DMS153 treated with DMSO at 0.1 percent for 48 hours (cell line): ENCODE measurements around the gene CFAP47.
"Not testable (repeated sequence)": the region's sequence is repeated elsewhere in the genome, so short reads cannot be mapped to it uniquely, and the experiment has no call there.

Experiments used
- DNase-seq: peaks from one replicate; lab custom pipeline; 2025; ENCODE audit not compliant: unreplicated experiment; lab: John Stamatoyannopoulos, UW

The CFAP47 gene

DNA sequence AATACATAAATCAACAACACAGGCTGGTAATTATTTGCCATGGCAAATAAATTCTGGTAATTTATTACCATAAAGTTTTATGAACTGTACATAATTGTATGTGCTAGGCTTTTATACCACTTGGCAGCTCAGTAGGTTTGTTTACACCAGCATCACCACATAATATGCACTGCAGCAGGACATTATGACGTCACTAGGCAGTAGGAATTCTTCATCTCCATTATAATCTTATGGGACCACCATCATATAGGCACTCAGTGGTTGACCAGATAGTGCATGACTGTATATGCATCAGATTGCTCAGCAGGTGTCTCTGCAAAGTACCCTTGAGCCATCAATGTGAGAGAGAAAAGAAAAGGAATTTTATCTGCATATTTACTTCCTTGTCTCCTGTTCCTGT, 295.4 kb downstream of the CFAP47 start:
- DNase-seq, result peak; percentile 7

DNA sequence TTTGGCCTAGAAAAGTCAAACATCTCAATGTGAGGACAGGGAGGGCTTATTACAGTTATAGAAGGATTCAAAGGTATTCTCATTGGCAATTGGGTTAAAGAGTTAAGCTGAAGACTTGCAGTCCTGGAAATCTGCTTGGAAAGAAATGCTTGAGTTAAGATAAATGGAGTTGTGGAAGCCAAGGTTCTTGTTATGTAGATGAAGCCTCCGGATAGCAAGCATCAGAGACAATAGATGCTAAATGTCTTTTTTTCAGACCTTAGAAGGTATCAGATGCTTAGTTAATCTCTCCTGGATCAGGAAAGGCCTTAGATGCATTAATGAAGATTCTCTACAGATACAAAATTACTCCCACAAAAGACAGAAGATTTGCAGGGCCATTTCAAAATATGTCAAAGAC, 299.3 kb downstream of the CFAP47 start:
- DNase-seq, result no peak

DNA sequence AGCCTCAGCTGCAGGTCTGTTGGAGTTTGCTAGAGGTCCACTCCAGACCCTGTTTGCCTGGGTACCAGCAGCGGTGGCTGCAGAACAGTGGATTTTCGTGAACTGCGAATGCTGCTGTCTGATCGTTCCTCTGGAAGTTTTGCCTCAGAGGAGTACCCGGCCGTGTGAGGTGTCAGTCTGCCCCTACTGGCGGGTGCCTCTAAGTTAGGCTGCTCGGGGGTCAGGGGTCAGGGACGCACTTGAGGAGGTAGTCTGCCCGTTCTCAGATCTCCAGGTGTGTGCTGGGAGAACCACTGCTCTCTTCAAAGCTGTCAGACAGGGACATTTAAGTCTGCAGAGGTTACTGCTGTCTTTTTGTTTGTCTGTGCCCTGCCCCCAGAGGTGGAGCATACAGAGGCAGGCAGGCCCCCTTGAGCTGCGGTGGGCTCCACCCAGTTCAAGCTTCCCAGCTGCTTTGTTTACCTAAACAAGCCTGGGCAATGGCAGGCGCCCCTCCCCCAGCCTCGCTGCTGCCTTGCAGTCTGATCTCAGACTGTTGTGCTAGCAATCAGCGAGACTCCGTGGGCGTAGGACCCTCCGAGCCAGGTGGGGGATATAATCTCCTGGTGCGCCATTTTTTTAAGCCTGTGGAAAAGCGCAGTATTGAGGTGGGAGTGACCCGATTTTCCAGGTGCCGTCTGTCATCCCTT, 315.4 kb downstream of the CFAP47 start:
- DNase-seq, result not testable (repeated sequence)

DNA sequence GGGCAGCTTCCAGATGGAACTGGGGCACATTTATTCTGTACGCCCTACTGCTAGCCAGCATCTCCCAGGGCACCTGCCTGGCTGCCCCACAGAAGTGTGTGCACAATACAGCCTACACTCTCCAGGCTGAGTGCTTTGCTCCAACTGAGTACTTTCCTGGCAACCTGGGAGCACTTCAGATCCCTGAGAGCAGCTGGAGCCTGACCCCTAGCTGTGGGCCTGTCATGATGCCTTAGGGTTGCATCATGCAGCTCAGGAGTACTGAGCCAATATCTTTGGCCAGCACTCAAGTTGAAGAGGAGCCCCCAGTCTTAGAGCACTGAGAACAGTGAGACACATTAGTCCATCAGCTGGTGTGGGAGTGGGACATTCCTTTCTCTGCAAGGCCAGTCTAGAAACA, 321.9 kb downstream of the CFAP47 start:
- no peak for DNase-seq

DNA sequence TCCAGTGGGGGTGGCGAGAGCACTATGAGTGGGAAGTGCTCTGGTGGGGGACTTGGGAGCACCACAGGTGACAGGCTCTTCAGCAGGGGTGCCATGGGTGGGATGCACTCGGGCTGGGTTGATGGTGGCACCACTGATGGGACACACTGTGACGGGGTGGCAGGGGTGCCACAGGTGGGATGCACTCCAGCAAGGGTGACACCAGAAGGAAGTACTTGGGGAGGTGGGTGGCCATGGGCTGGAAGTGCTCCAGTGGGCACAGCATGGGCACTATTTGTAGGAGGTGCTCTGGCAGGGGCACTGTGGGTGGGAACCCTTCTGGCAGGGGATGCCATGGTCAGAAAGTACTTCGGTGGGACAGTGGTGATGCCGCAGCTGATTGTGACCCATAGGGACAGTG, 346.6 kb downstream of the CFAP47 start:
- DNase-seq, result no peak

DNA sequence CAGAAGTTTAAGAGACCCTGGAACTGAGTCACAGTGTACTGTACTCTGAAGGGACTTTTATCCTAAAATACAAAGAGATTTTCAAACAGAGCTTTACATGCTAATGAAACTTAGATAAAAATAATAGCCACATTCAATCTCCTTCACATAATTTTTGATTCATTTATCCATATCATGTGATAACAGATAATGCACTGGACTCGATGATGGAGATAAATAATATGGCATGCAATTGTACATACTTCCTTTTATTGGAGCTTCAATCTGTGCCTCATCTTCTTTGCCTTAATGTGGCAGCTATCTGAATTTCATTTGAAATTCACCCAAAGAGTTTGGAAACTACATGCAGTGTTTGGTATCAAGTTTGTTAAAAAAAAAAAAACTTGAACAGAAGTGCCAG, 390.6 kb downstream of the CFAP47 start:
- no peak for DNase-seq

DNA sequence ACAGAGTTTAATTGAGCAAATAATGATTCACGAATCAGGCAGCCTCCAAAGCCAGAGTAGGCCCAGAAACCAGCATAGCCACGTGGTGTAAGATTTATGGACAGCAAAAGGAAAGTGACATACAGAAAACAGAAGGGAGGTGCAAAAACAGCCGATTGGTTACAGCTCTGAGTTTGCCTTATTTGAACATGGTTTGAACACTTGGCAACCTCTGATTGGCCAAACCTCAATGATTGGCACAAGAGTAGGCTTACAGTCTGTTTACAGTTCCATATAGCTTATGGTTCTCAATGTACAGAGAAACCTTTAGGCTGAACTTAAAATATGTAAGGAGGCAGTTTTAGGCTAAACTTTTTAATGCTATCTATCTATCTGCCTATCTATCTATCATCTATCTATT, 394.8 kb downstream of the CFAP47 start:
- no peak for DNase-seq

DNA sequence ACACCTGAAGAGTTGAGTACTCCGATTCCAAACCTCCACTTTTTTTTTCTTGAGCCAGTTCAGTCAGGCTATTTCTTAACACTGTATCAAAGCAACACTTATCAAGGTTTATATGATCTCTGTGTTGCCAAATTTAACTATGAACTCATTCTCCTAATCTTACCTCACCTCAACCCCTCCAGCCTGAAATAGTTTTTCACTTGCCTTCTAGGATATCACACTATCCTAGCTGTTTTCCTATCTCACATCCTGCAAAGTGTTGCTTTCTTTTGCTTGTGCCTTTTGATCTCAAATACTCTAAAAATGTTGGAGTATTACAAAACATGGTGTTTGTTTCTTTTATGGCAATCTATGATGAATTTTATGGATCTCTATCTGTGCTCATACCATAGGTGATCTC, 415.0 kb downstream of the CFAP47 start:
- DNase-seq, result no peak

DNA sequence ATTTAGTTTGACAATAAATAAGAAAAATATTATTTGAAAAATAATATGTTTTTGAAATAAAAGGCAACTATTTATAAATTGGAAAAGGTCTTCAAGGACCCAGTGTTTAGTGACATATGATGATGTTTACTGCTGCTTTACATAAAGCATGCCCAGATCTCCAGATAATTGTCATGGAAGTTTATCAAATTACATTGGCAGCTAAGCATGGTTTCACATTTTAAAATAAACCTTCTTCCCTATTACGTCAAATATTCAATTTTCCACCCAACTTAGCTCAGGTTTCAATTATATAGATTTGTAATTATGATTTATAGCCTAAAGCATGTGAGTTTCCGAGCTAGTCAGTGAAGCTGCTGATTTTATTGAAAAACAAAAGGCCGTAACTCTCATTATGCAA, 417.2 kb downstream of the CFAP47 start:
- no peak for DNase-seq

DNA sequence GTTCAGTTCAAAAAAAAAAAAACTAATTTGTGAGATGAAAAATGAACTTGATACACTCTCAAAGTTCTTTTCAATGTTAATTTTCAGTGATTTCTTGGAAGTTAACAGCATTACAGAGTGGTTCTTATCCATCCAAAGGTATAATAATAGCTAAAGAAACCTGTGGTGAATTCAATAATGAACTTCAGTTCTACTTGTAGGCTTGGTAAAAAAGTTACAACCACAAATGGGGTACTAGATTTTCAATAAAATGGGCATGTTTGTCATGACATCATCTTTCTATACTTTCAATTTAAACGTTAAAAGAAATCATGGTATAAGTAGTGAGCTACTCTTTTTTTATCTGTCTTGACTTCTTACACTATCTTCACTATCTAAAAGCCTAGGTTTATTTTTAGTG, 424.8 kb downstream of the CFAP47 start:
- DNase-seq, result no peak

DNA sequence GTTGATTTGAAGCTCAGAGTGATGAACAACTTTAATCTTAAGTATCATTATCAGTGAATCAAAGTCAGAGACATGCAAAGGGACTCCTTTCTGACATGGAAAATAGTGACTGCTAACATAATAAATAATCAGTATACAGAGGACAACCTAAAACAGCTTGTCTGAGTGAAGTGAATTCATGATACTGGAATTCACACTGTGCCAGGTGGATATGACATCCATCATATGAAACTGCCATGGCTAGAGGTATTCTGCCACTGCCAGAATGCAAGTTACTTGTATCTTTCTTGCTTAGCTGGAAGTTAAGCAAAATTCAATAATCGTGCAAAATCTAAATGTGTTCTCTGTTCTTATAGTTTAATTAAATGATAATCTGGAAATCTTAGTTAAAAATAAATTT, 429.0 kb downstream of the CFAP47 start:
- DNase-seq, result no peak

DNA sequence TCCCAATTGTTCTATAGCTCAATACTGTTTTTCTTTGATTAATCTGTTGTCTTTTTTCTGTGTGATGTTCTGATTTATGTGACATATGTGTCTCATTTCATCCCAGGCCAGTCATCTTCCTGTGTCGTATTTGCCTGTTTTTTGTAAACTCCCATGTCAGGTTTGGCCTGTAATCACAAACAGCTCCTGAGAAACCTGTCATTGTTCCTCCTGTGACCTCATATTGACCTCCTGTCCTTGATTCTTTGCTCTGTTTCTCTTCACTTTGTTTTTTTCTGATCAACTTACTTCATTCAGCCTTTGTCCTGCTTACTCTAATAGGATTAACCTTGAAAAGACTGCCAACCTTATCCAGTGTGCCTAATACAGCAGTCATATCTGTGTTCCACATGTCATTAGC, 438.3 kb downstream of the CFAP47 start:
- DNase-seq, result no peak

DNA sequence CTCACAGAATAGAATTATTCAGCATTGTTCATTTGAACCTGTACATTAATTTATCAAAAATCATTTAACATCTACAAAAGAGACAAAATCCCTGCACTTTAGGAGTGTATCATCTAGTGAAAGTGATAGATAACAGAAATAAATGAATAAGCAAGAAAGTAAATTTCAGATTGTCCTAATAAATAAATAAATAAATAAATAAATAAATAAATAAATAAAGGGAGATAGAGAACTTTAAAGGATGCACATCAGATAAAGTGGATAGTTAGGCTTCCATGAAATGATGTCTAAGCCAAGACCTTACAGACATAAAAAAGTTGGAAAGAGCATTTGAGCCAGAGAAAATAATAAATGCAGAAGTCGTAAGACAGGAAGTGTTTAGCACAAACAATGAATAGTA, 444.7 kb downstream of the CFAP47 start:
- DNase-seq, result no peak

DNA sequence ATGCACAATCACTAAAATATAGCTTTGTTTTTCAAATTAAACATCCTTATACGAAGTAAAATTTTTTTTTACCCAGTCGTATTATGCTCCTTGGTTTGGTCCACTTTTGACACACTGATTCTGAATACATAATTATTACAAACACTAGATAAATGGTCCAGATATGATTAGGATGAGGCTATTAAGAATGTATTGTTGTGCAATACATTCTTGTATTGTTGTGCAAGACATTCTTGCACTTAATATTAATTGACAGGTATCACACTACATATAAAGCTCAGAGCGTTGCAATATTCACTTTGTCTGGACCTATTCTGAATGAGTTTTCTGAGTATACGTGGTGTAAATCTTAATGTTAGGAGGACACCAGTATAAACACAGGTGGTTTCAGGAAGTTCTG, 464.0 kb downstream of the CFAP47 start:
- DNase-seq, result no peak

DNA sequence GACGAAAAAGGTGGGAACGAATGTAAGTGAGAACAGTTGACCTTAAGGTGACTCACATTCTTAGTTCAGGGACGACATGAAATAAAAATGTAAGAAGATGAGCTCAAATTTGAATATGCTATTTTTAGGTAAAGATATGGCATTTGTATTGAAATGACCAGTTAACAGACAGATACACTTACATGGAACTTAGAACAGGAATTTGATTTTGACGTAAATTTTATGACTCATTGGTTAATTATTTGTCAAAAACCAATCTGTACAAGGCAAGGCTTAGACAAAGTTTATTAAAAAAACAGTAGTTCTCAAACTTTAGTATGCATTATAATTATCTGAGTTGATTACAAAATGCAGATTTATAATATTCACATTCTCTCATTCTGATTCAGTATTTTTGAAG, 469.4 kb downstream of the CFAP47 start:
- DNase-seq, result no peak

DNA sequence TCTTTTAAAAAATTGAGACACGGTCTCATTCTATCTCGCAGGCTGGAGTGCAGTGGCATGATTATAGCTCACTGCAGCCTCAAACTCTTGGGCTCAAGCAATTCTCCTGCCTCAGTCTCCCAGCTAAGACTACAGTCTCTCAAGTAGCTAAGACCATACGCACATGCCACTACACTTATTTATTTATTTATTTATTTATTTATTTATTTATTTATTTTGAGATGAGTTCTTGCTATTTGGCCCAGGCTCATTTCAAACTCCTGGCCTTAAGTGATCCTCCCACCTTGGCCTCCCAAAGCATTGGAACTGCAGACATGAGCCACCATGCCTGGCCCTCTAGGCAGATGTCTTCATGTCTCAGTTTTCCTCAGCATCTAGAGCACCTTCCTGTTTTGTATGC, 482.2 kb downstream of the CFAP47 start:
- no peak for DNase-seq

DNA sequence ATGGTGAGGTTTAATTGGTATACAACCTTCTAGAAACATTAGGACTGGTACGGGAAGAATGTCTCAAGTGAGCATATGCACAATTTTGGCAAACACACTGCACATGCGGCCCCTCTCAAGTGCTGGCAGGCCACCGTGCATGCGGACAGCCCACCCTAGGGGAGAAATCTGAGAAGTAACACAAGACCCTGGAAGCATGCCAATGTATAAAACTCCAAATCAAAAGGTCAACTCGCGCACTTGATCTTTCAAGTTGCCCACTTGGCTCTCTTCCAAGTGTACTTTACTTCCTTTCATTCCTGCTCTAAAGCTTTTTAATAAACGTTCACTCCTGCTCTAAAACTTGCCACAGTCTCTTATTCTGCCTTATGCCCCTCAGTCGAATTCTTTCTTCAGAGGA, 488.3 kb downstream of the CFAP47 start:
- DNase-seq, result no peak

DNA sequence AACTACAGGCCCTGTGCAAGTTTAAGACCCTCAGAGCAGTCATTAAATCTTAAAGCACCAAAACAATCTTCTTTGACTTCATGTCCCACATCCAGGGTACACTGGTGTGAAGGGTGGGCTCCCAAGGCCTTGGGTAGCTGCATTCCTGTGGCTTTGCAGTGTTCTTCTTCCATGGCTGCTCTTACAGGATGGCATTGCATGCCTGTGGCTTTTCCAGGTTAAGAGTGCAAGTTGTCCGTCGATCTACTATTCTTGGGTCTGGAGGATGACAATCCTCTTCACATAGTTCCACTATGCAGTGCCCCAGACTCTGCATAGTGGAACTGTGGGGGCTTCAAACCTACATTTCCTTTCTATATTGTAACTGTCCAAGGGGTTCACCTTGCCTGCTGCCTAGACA, 494.5 kb downstream of the CFAP47 start:
- DNase-seq, result no peak

DNA sequence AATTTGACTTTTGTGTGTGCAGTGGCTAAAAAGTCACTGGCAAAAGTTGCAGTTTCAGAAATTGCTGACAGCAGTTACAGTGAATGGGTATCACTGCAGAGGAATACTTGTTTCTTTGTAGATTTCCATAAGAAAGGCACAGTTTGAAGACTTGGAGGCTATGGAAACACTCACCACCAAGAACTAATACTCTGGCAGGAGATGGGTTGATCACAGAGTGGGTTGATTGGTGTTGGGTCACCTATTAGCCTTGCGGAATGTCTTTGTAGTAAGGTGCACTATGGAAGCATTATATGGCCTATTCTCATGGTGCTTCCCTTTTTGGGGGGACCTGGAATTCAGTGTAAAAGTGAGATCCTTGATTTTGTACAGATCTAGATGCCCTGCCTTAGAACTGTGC, 502.8 kb downstream of the CFAP47 start:
- no peak for DNase-seq

DNA sequence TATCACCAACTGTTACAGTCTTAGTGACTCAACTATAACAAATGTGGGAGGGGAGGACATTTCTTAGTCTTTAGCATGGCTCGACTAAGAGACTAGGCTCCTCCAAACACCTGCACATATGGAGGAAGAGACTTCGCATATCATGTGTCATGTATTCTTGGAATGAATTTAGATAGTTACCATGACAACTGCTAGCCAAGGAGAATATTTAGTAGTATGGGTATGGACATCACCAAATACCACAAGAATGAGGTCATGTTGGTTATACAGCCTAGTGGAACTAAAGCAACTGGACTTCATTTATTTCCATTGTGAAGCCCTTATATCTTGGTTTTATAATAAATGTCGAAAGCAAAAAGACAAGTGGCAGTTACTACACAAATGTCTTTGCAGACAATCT, 512.3 kb downstream of the CFAP47 start:
- DNase-seq, result no peak

DNA sequence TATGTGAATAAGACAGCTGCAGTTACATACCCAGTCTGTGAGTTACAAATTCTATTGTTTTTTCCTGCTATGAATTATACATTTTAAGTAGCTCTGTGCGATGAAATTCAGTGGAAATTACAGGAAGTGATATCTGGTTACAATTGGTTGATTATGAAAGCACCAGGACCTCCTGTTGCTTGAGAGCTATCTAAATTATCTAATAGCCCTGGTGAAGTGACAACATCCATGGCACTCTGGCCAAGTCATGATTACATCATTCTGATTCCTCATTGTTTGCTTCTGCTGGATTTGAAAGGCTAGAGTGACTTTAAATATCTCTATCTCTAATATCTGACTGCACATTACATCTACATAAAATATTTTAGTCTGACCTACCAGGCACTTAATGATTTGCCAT, 515.0 kb downstream of the CFAP47 start:
- DNase-seq, result peak; percentile 8
